HepG2 (cell line): ENCODE data around the gene PPP2R5C. TPM values are rescaled to one million over a fixed set of nuclear protein-coding genes. Genes with fewer than 3 reads are reported as not detected.

ENCODE experiments used
- BRD4 ChIP-seq: sonication (generic); formaldehyde crosslinking; IDR thresholded peaks from 2 replicates; pipeline ENCODE4 v1.4.0; 2020; ENCODE audit warnings: missing genetic modification reagents
- CBFB ChIP-seq: sonication (generic); formaldehyde crosslinking; IDR thresholded peaks from 2 replicates; pipeline ENCODE4 v1.4.0; 2020; ENCODE audit warnings: missing genetic modification reagents
- MED13 ChIP-seq: sonication (generic); formaldehyde crosslinking; IDR thresholded peaks from 2 replicates; pipeline ENCODE4 v1.5.0; 2020; ENCODE audit warnings: missing genetic modification reagents
- MLXIP ChIP-seq: sonication (generic); formaldehyde crosslinking; IDR thresholded peaks from 2 replicates; pipeline ENCODE4 v1.9.0; 2021; ENCODE audit warnings: missing genetic modification reagents, borderline replicate concordance
- MTERF4 ChIP-seq: sonication (generic); formaldehyde crosslinking; IDR thresholded peaks from 2 replicates; pipeline ENCODE4 v1.8.0; 2023; ENCODE audit warnings: mild to moderate bottlenecking, missing genetic modification reagents
- NAIF1 ChIP-seq: sonication (generic); formaldehyde crosslinking; IDR thresholded peaks from 2 replicates; pipeline ENCODE4 v1.5.0; 2020; ENCODE audit warnings: mild to moderate bottlenecking, missing genetic modification reagents, borderline replicate concordance
- ZBTB34 ChIP-seq: sonication (generic); formaldehyde crosslinking; IDR thresholded peaks from 2 replicates; pipeline ENCODE4 v1.8.0; 2022; ENCODE audit warnings: mild to moderate bottlenecking, missing genetic modification reagents
- ZC3H13 ChIP-seq: sonication (generic); formaldehyde crosslinking; IDR thresholded peaks from 2 replicates; pipeline ENCODE4 v1.8.1; 2023; ENCODE audit warnings: mild to moderate bottlenecking, missing genetic modification reagents, moderate library complexity
- ZNF292 ChIP-seq: sonication (generic); formaldehyde crosslinking; IDR thresholded peaks from 2 replicates; pipeline ENCODE4 v1.8.1; 2022; ENCODE audit warnings: mild to moderate bottlenecking, low read depth, missing genetic modification reagents, borderline replicate concordance
- ZNF567 ChIP-seq: sonication (generic); formaldehyde crosslinking; IDR thresholded peaks from 2 replicates; pipeline ENCODE4 v1.8.1; 2023; ENCODE audit warnings: mild to moderate bottlenecking, missing genetic modification reagents, borderline replicate concordance
- ZNF615 ChIP-seq: sonication (generic); formaldehyde crosslinking; IDR thresholded peaks from 2 replicates; pipeline ENCODE4 v1.5.0; 2020; ENCODE audit warnings: mild to moderate bottlenecking, missing genetic modification reagents, borderline replicate concordance
- ZNF773 ChIP-seq: sonication (generic); formaldehyde crosslinking; IDR thresholded peaks from 2 replicates; pipeline ENCODE4 v1.4.0; 2020; ENCODE audit warnings: missing genetic modification reagents, borderline replicate concordance
- polyA plus RNA-seq, 8 experiments: library from polyadenylated mRNA; depleted of rRNA in 3 of 8; stranded (reverse) in 7 of 8; unstranded in 1 of 8; fragments of >200 nt; fragmentation: Illumina TruSeq in 4 of 8; extraction: Trizol in 4 of 8; gene quantifications; 2 replicates each; pipeline versions ENCODE4 v1.2.1 to v1.2.3, GENCODE V29; 2011 to 2016; ENCODE audit warnings: low read depth in 4 of 8, missing spikeins in 1 of 8, mixed read lengths in 1 of 8; ENCODE audit not compliant: insufficient read depth in 1 of 8
- total RNA-seq, 5 experiments: library from RNA; depleted of rRNA; stranded (reverse); fragments of >200 nt; fragmentation: Illumina TruSeq; extraction: Trizol; gene quantifications; 2 replicates each; pipeline ENCODE4 v1.2.3, GENCODE V29; 2016; ENCODE audit warnings: low read depth in 1 of 5
- TF ChIP-seq, protein P1 (sequence below): sonication (generic); formaldehyde crosslinking; IDR thresholded peaks from 2 replicates; pipeline ENCODE4 v1.5.0; 2020; ENCODE audit warnings: missing genetic modification reagents, mild to moderate bottlenecking, borderline replicate concordance
- TF ChIP-seq, protein P2 (sequence below): sonication (generic); formaldehyde crosslinking; IDR thresholded peaks from 2 replicates; pipeline ENCODE4 v1.4.0; 2020; ENCODE audit warnings: mild to moderate bottlenecking, low read depth, missing genetic modification reagents
- TF ChIP-seq, protein P3 (sequence below): sonication (generic); formaldehyde crosslinking; IDR thresholded peaks from 2 replicates; pipeline ENCODE4 v1.4.0; 2020; ENCODE audit warnings: missing genetic modification reagents, mild to moderate bottlenecking, borderline replicate concordance

Gene PPP2R5C
- total and polyA plus RNA-seq, 2 of the 13 experiments (the other 11 are each of a cell fraction or from before 2014, with no cell fraction given): 74.3 to 78.5 TPM

GRCh38 chr14:101964297-101965180 is 203.0 kb downstream of the PPP2R5C start, which contains the start of gene DYNC1H1 (continued):
- TF ChIP-seq, protein P1, sequence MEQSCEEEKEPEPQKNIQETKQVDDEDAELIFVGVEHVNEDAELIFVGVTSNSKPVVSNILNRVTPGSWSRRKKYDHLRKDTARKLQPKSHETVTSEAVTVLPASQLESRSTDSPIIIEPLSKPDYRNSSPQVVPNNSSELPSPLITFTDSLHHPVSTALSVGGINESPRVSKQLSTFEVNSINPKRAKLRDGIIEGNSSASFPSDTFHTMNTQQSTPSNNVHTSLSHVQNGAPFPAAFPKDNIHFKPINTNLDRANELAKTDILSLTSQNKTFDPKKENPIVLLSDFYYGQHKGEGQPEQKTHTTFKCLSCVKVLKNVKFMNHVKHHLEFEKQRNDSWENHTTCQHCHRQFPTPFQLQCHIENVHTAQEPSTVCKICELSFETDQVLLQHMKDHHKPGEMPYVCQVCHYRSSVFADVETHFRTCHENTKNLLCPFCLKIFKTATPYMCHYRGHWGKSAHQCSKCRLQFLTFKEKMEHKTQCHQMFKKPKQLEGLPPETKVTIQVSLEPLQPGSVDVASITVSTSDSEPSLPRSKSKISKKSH (CRISPR knock-in tag): peak; percentile 84
- TF ChIP-seq NAIF1 (no peak), ZBTB34 (CRISPR knock-in tag) (no peak), MED13 (CRISPR knock-in tag) (0 out of 2 replicates have a peak, but pooled peaks have one; percentile 50), ZNF292 (CRISPR knock-in tag) (no peak), ZNF615 (CRISPR knock-in tag) (no peak), MLXIP (no peak), ZNF773 (CRISPR knock-in tag) (no peak), MTERF4 (no peak; the same call in 1 of the 2 replicates), CBFB (CRISPR knock-in tag) (peak; percentile 75; the same call in 1 of the 2 replicates), ZNF567 (CRISPR knock-in tag) (peak; percentile 48; the same call in 1 of the 2 replicates), BRD4 (CRISPR knock-in tag) (peak; percentile 71), ZC3H13 (peak; percentile 28; the same call in 1 of the 2 replicates)
- TF ChIP-seq, protein P2, sequence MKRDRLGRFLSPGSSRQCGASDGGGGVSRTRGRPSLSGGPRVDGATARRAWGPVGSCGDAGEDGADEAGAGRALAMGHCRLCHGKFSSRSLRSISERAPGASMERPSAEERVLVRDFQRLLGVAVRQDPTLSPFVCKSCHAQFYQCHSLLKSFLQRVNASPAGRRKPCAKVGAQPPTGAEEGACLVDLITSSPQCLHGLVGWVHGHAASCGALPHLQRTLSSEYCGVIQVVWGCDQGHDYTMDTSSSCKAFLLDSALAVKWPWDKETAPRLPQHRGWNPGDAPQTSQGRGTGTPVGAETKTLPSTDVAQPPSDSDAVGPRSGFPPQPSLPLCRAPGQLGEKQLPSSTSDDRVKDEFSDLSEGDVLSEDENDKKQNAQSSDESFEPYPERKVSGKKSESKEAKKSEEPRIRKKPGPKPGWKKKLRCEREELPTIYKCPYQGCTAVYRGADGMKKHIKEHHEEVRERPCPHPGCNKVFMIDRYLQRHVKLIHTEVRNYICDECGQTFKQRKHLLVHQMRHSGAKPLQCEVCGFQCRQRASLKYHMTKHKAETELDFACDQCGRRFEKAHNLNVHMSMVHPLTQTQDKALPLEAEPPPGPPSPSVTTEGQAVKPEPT (CRISPR knock-in tag): 0 out of 2 replicates have a peak, but pooled peaks have one; percentile 18
- TF ChIP-seq, protein P3, sequence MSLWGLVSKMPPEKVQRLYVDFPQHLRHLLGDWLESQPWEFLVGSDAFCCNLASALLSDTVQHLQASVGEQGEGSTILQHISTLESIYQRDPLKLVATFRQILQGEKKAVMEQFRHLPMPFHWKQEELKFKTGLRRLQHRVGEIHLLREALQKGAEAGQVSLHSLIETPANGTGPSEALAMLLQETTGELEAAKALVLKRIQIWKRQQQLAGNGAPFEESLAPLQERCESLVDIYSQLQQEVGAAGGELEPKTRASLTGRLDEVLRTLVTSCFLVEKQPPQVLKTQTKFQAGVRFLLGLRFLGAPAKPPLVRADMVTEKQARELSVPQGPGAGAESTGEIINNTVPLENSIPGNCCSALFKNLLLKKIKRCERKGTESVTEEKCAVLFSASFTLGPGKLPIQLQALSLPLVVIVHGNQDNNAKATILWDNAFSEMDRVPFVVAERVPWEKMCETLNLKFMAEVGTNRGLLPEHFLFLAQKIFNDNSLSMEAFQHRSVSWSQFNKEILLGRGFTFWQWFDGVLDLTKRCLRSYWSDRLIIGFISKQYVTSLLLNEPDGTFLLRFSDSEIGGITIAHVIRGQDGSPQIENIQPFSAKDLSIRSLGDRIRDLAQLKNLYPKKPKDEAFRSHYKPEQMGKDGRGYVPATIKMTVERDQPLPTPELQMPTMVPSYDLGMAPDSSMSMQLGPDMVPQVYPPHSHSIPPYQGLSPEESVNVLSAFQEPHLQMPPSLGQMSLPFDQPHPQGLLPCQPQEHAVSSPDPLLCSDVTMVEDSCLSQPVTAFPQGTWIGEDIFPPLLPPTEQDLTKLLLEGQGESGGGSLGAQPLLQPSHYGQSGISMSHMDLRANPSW: no peak
